Motor neuron (in vitro differentiated cells): Measurements from ENCODE around the gene HHIPL1. TPM values are rescaled to one million over a fixed set of nuclear protein-coding genes. Genes with fewer than 3 reads are reported as not detected.

ENCODE experiments used
- ATAC-seq, 8 experiments: fragments of 200-7000 bp; cut with Tn5 transposase; replicated peaks in 6 of 8; 2 replicates each; pipeline ENCODE4 v1.8.0; 2021; ENCODE audit warnings: mild to moderate bottlenecking in 8 of 8, moderate library complexity in 8 of 8
- H3K27ac ChIP-seq, 2 donors: fragments of 250-450 bp; sonication (Bioruptor Pico); 2 replicates each; pipeline ENCODE4 v1.9.0; 2021; ENCODE audit warnings: antibody characterized with exemption in 2 of 2, mild to moderate bottlenecking in 2 of 2, moderate library complexity in 1 of 2
- H3K4me1 ChIP-seq, 2 donors: fragments of 250-450 bp; sonication (Bioruptor Pico); replicated peaks in 1 of 2; 2 replicates each; pipeline ENCODE4 v1.6.1; 2021; ENCODE audit warnings: antibody characterized with exemption in 2 of 2, mild to moderate bottlenecking in 2 of 2, moderate library complexity in 1 of 2
- H3K4me3 ChIP-seq, 5 donors: fragments of 250-450 bp; sonication (Bioruptor Pico); 2 replicates each; pipeline ENCODE4 v1.9.0; 2021; ENCODE audit warnings: antibody characterized with exemption in 5 of 5, mild to moderate bottlenecking in 5 of 5, moderate library complexity in 4 of 5
- WGBS, 10 experiments: fragments of 450-650 bp; shearing (Covaris generic); methylation state at CpG; one replicate each; pipeline ENCODE4 v1.0.0; 2022; 5-methylcytosine and 5-hydroxymethylcytosine counted together
- in situ Hi-C, 9 experiments: fragments of 400-800 bp; cut with MboI; loops; one replicate each; pipeline ENCODE4 v1.15.0; 2021; ENCODE audit warnings: low sequenced_read_pairs in 9 of 9, low pct_unique_long_range_greater_than_20kb in 2 of 9; ENCODE audit not compliant: unreplicated experiment in 9 of 9
- total RNA-seq, 8 experiments: library from RNA; unstranded; fragments of 300-600 nt; gene quantifications; 2 replicates each; pipeline versions ENCODE4 v1.2.3 to v1.2.4, GENCODE V29; 2022

Gene HHIPL1
- total RNA-seq, 8 experiments from 2014 or later = 0.84 to 2.3 (median 1.9) TPM

DNA sequence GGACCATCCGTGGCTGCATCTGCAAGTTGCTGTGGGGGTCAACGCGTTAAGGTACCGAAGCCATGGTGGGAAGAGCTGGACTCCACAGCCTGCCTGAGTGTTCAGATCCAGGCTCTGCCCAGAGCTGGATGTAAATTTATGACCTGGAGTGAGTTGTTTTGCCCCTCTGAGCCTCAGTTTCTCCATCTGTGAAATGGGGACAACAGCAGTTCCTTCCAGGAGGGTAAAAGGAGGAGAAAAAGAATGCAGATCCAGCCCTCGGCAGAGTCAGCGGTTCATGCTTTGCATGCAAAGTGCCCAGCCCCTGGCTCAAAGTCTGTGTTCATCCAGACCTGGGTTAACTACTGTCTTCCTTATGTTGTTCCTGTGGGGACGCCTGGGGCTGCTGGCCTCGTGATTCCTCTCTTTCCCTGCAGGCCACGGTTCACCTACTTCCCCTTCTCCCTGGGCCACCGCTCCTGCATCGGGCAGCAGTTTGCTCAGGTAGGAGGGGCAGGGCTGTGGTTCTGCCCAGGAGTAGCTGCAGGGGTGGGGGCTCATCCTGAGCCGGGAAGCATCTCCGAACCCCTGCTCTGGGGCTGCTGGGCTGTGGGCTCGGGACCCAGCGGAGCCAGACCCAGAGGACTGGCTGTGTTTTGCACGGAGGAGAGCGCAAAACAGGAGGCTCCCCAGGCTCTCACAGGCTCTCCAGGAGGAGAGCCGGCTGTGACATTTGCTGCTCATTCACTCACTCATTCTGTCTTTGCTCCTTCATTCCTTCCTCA, 81.0 kb downstream of the HHIPL1 start:
- no peak overlapping the region for H3K4me3 ChIP-seq
- in situ Hi-C loops = loop anchor here in 3 of 9 experiments (25.0 kb wide), 1 partner anchor 161 kb away; no protein-coding TSS in a partner anchor
- WGBS, 10 experiments = 50 to 100% (median 59%) methylated on average over 1 to 12 of the region's 18 CpGs; no CpG with 5 or more reads in 3 of the 10 experiments
- ATAC-seq = peak in 2 of 8 experiments; percentile 6 to 14
- peaks cover 3 to 8% of the 10 kb centered on the region in 2 donors for H3K4me1 ChIP-seq
- H3K27ac ChIP-seq = no peak overlapping the region

DNA sequence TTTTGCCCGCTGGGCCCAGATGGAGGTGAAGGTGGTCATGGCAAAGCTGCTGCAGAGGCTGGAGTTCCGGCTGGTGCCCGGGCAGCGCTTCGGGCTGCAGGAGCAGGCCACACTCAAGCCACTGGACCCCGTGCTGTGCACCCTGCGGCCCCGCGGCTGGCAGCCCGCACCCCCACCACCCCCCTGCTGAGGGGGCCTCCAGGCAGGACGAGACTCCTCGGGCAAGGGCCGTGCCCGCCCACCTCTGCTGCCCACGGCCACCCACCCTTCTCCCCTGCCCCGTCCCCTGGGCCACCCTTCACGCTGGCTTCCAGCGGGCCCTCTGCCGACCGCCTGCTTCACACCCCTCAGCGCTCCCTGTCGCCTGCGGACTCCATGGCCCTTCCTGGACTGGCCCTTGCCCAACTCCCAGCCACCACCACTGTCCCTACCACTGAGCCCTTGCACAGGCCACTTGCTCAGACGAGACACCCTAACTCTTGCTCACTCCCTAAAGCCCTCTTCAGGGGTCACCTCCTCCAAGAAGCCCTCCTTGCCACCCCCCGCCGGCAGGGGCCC, 81.7 kb downstream of the HHIPL1 start:
- in situ Hi-C loops = loop anchor here in 3 of 9 experiments (25.0 kb wide), 1 partner anchor 161 kb away; no protein-coding TSS in a partner anchor
- no peak for ATAC-seq
- peaks cover 3 to 8% of the 10 kb centered on the region in 2 donors for H3K4me1 ChIP-seq
- H3K4me3 ChIP-seq = no peak overlapping the region
- no peak overlapping the region for H3K27ac ChIP-seq
- WGBS, 10 experiments = 80 to 100% methylated on average over 2 of the region's 26 CpGs; no CpG with 5 or more reads in 8 of the 10 experiments

DNA sequence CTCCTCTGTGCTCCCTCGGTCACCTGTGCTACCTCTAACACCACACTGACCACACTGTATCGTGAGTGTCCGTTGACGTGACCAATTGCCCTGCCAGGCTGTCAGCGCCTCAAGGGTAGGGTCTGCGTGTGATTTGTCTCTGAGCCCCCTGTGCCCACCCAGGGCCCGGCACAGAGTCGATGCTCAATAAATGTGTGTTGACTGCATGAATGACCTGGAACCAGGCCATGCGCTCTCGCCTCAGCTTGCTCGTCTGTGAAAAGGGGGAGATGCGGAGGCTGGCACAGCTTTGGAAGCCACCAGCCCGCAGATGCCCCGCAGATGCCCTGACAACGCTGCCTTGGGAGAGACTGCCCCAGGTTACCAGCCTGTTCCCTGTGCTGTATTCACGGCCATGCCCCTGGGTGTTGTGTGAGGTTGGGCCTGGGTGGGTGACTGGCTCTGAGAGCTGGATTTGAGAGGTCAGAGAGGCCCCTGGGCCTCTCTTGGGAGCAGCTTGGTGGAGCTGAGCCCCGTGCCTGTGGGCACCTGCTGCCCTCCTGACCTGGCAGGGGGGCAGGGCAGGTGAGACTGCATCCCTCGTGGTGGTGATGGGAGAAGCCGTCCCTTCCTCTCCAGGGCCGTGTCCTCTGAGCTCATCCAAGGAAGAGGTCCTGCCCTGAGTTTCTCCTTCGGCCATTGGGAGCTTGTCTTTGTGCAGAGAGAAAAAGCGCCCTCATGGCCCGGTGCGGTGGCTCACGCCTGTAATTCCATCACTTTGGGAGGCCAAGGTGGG, 82.4 kb downstream of the HHIPL1 start:
- Histone ChIP-seq H3K4me1 (peaks cover 3 to 8% of the 10 kb centered on the region in 2 donors), H3K4me3 (no peak overlapping the region), H3K27ac (no peak overlapping the region)
- ATAC-seq = no peak
- in situ Hi-C loops = loop anchor here in 3 of 9 experiments (25.0 kb wide), 1 partner anchor 160 kb away; no protein-coding TSS in a partner anchor
- 70 to 100% (median 95%) methylated on average over 1 to 10 of the region's 25 CpGs; no CpG with 5 or more reads in 6 of the 10 experiments for WGBS, 10 experiments

DNA sequence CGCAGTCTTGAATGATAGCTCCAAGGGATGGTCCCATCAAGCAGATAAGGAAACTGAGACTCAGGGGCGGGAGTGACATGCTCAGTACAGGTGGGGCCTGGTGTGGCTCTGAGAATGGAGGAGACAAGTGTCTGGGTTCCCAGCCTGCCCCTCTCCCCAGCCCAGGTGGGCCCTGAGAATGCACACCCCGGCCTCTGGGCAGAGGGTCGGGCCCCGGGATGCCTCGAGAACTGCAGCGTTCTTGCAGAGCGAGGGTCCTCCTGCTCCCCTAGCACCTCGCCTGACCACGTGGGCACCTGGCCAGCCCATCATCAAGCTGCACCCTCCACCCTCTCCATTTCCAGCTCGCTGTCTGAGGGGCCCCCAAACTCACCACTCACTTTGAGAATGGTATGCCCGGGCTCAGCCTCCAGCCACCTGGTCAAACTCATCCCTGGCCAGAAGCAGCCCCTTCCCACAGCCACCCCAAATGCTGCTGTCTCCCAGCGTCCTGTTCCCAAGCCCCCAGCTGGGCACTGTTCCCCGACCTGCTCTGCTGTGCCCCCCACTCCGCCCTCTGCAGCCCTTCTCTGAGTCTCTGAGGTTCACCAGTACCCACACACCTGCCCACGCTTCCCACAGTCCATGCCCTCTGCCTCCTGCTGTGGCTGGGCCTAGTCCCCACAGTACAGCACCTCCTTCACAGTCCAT, 83.4 kb downstream of the HHIPL1 start:
- H3K4me3 ChIP-seq = no peak overlapping the region
- no peak overlapping the region for H3K27ac ChIP-seq
- WGBS, 10 experiments = 100% methylated on average over 2 of the region's 16 CpGs; no CpG with 5 or more reads in 9 of the 10 experiments
- peaks cover 3 to 8% of the 10 kb centered on the region in 2 donors for H3K4me1 ChIP-seq
- ATAC-seq = no peak
- in situ Hi-C loops = loop anchor here in 3 of 9 experiments (25.0 kb wide), 1 partner anchor 159 kb away; no protein-coding TSS in a partner anchor

DNA sequence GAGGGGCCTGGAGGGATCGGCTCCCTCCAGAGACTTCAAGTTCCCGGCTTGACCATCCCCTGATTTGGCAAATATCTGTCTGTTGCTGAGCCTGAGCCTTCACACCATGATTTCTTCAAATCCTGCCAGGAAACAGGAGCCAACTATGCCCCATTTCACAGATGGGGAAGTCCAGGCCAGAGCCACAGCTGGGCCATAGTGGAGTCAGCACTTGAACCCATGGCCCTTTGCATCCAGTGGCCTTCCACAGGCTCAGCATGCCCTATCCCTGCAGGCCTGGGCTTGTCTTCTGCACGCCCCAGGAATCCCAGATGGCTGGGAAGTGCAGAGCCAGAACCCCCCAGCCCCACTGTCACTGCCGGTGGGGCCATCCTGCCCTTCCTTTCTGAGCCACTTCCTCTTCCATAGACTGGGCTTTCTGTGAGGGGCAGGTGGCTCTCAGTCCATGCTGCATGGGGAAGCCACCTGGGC, 84.1 kb downstream of the HHIPL1 start:
- WGBS, 10 experiments = 50 to 100% (median 77%) methylated on average over 1 to 3 of the region's 4 CpGs; no CpG with 5 or more reads in 5 of the 10 experiments
- no peak overlapping the region for H3K27ac ChIP-seq
- peaks cover 3 to 8% of the 10 kb centered on the region in 2 donors for H3K4me1 ChIP-seq
- no peak for ATAC-seq
- in situ Hi-C loops = loop anchor here in 3 of 9 experiments (25.0 kb wide), 1 partner anchor 158 kb away; no protein-coding TSS in a partner anchor
- no peak overlapping the region for H3K4me3 ChIP-seq

Other genes with a start within 250 kb of the HHIPL1 start
- 10 to 100 TPM; 30.6 to 66.2 (median 42.9) TPM for gene SETD3, start 164.3 kb upstream of the HHIPL1 start, total RNA-seq
- gene CCNK, start 163.7 kb upstream of the HHIPL1 start, total RNA-seq = 10 to 100 TPM; 12.5 to 51.8 (median 25.2) TPM
- 10 to 100 TPM in 5 of 8 experiments, 1 to 10 TPM in 3; 2.0 to 62.2 (median 18.8) TPM for gene CCDC85C, start 40.9 kb upstream of the HHIPL1 start, total RNA-seq
- gene CYP46A1, start 39.2 kb downstream of the HHIPL1 start, total RNA-seq = 10 to 100 TPM in 1 of 8 experiments, 1 to 10 TPM in 7; 1.7 to 12.3 (median 3.7) TPM
- gene EML1, start 148.3 kb downstream of the HHIPL1 start, total RNA-seq = 10 to 100 TPM; 15.1 to 86.6 (median 25.5) TPM